BE2C (cell line): ENCODE results near the gene GPR4.

ENCODE experiments used
- DNase-seq: peaks from one replicate; pipeline ENCODE4 v3.0.0-alpha.2; 2020
- H3K27me3 ChIP-seq: fragments of 250-450 bp; sonication (Bioruptor Pico); 2 replicates; pipeline ENCODE4 v1.5.1; 2020; ENCODE audit warnings: mild to moderate bottlenecking
- H3K36me3 ChIP-seq: fragments of 250-450 bp; sonication (Bioruptor Pico); 2 replicates; pipeline ENCODE4 v1.5.1; 2020; ENCODE audit warnings: mild to moderate bottlenecking
- H3K4me1 ChIP-seq: fragments of 250-450 bp; sonication (Bioruptor Pico); 2 replicates; pipeline ENCODE4 v1.5.1; 2020
- H3K4me3 ChIP-seq: 2 replicates; pipeline ENCODE4 v1.5.1; 2011; ENCODE audit warnings: low read depth, low read length
- H3K9me3 ChIP-seq: fragments of 250-450 bp; sonication (Bioruptor Pico); 2 replicates; pipeline ENCODE4 v1.5.1; 2020
- CTCF ChIP-seq: IDR thresholded peaks from 2 replicates; pipeline ENCODE4 v1.5.1; 2012; ENCODE audit warnings: mild to moderate bottlenecking, low read depth, low read length

Gene GPR4

DNA sequence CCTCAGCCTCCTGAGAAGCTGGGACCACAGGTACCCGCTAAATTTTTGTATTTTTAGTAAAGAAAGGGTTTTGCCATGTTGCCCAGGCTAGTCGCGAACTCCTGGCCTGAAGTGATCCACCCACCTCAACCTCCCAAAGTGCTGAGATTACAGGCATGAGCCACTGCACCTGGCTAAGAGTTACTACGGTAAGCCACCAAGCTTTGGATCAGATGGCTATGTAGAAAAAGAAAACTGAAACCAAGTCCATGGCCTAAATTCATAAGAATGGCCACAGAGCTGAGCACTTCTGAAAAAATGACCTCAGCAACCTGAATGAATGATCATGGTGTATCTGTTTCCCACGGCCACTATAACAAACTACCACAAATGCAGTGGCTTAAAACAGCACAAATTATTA, 26.8 kb downstream of the GPR4 start:
- no peaks in the 10 kb centered on the region for H3K36me3 ChIP-seq
- no peaks in the 10 kb centered on the region for H3K27me3 ChIP-seq
- no peaks in the 10 kb centered on the region for H3K4me1 ChIP-seq
- no peak for DNase-seq
- no peak for TF ChIP-seq CTCF
- H3K9me3 ChIP-seq = no peaks in the 10 kb centered on the region; the same call in 1 of the 2 replicates
- no peak overlapping the region for H3K4me3 ChIP-seq

DNA sequence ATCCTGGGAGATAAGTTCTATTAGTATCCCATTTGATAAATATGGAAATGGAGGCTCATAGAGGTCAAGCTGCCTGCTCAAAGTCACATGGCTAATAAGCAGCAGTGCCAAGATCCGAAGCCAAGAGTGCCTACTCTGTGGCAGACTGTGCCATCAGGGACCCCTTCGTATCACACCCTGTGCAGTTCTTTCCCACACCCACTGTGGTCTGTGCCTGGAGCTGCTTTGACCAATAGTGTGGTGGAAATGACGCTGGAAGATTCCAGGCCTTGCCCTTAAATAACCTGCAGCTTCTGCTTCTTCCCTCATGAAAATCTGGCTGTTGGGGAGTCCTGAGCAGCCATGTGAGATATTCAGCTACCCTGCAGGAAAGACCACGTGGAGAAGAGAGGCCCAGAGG, 27.5 kb downstream of the GPR4 start:
- Histone ChIP-seq H3K4me1 (no peaks in the 10 kb centered on the region), H3K36me3 (no peaks in the 10 kb centered on the region), H3K9me3 (no peaks in the 10 kb centered on the region; the same call in 1 of the 2 replicates), H3K4me3 (no peak overlapping the region), H3K27me3 (no peaks in the 10 kb centered on the region)
- TF ChIP-seq CTCF = no peak
- DNase-seq = no peak

DNA sequence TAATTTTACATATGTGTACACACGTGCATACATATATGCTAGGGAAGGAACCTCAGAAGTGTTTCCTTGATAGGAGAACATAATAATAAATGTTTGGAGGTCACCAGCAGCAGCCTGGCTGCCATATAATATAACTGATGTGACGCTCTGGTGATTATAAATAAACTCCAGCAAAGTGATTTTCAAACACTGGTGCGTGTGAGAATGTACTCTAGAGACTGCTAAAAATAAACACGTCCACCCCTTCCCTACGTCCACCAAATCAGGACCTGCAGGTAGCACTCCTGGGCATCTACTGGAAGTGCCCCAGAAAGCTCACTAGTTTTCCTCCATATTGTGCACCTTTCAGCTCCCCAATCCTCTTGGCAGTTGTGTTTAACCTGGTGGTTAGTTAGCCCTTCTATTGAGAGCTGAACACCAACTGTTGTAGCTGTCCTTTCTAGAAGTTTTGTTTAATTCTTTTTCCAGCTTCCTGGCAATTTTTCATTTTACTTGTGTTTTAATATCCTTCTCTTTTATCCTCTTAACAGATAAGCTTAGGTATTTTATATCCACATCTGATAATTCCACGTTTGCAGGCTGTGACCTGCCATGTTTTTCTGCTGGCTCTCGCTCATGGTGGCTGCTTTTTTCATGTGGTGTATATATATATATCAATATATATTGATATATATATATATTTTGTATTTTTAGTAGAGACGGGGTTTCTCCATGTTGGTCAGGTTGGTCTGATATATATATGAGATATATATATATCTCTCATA, 30.4 kb downstream of the GPR4 start:
- no peaks in the 10 kb centered on the region for H3K4me1 ChIP-seq
- no peak for DNase-seq
- H3K4me3 ChIP-seq = no peak overlapping the region
- no peaks in the 10 kb centered on the region; the same call in 1 of the 2 replicates for H3K9me3 ChIP-seq
- no peaks in the 10 kb centered on the region for H3K36me3 ChIP-seq
- TF ChIP-seq CTCF = no peak
- H3K27me3 ChIP-seq = no peaks in the 10 kb centered on the region

DNA sequence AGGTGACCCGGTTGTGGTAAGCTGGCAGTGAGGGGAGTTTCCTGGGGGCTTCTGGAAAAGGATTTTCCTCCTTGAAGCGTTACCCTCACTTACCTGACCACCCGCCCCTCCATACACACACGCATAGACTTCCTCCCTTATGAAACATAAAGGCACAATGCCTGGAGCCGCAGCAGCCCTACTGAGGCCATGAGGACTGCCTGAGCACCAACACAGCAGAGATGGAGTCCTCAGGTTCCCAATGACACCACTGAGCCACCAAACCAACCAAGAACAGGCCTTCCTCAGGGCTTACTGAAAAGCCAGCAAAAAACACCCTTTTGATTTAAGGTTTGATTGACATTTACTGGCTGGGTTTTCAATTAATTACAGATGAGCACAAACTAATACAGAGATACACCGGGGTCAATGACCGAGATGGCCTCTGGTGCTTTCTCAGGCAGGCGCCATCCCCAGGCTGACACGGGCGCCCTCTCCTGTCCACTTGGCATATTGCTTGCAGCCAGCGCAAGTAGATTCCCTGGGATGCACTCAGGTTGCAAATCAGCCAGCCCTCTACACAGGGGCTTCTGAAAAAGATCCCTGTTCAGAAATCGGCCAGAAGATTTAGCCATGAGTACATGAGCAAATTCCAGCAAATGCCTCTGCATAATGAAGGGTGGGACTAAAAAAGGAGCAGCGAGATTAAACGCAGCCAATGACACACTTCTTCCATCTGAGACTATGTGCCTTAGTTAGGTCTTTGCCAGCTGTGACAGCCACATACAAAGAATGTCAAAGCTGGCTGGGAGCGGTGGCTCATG, 32.2 kb downstream of the GPR4 start:
- Histone ChIP-seq H3K4me3 (no peak overlapping the region), H3K4me1 (no peaks in the 10 kb centered on the region), H3K36me3 (no peaks in the 10 kb centered on the region), H3K9me3 (no peaks in the 10 kb centered on the region; the same call in 1 of the 2 replicates), H3K27me3 (no peaks in the 10 kb centered on the region)
- TF ChIP-seq CTCF = peak; percentile 84
- peak; percentile 69 for DNase-seq

DNA sequence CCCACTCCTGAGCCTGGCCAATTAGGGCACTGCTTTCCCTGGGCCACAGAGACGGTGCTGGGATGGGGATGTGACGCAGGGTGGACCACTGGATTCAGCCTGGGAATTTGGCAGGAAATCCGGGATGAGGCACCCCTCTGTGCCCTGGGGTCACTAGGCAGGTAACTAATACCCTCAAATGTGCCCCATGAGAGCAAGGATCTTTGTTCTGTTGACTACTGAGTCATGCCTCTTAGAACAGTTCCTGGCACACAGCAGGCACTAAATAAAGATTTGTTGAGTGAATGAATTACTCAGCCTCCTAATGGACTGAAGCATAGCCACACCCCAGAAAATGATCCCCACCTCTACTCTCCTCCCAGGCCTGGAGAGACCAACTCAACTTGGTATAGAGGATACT, 33.3 kb downstream of the GPR4 start:
- Histone ChIP-seq H3K4me3 (no peak overlapping the region), H3K27me3 (no peaks in the 10 kb centered on the region), H3K9me3 (no peaks in the 10 kb centered on the region; the same call in 1 of the 2 replicates), H3K36me3 (no peaks in the 10 kb centered on the region), H3K4me1 (no peaks in the 10 kb centered on the region)
- no peak for TF ChIP-seq CTCF
- no peak for DNase-seq

GRCh38 chr19:45567609-45568008, 34.4 kb downstream of the GPR4 start:
- no peak for DNase-seq
- H3K4me1 ChIP-seq = no peaks in the 10 kb centered on the region
- H3K9me3 ChIP-seq = no peaks in the 10 kb centered on the region
- no peak overlapping the region for H3K4me3 ChIP-seq
- TF ChIP-seq CTCF = no peak
- no peaks in the 10 kb centered on the region for H3K36me3 ChIP-seq
- no peaks in the 10 kb centered on the region for H3K27me3 ChIP-seq
